ENCODE data around the gene THOC2.

Gene THOC2

GRCh38 chrX:123648028-123648810 is 84.6 kb downstream of the THOC2 start:
- H4K20me1 ChIP-seq (ENCODE audit: insufficient read depth, low read length) = peaks cover 12% of the 10 kb centered on the region

GRCh38 chrX:123647244-123647643 is 85.6 kb downstream of the THOC2 start:
- H3K27ac ChIP-seq (ENCODE audit: low read length) = no peak overlapping the region
- H4K20me1 ChIP-seq (ENCODE audit: insufficient read depth, low read length) = peaks cover 12% of the 10 kb centered on the region
- H3K9ac ChIP-seq (ENCODE audit: low read length) = no peak overlapping the region
- no peak overlapping the region for H3K4me2 ChIP-seq (ENCODE audit: low read length)
- peaks cover 11% of the 10 kb centered on the region for H3K4me1 ChIP-seq (ENCODE audit: low read length)
- no peaks in the 10 kb centered on the region for H3K9me3 ChIP-seq (ENCODE audit: insufficient read depth, low read length)
- no peaks in the 10 kb centered on the region for H3K27me3 ChIP-seq (ENCODE audit: low read depth, low read length)
- no peak overlapping the region for H2AFZ ChIP-seq (ENCODE audit: low read depth, low read length)
- no peaks in the 10 kb centered on the region for H3K36me3 ChIP-seq (replicated peaks; ENCODE audit: low read depth, low read length)
- peaks cover 36% of the 10 kb centered on the region for H3K79me2 ChIP-seq (ENCODE audit: low read length)
- TF ChIP-seq CTCF (IDR thresholded peaks at IDR 0.05; ENCODE audit: low read depth, low read length) (no peak), EZH2phosphoT487 (IDR thresholded peaks at IDR 0.05; ENCODE audit: low read depth) (no peak)
- no peak overlapping the region for H3K4me3 ChIP-seq (ENCODE audit: low read length)

More at GRCh38 chrX:123648028-123648810, 84.6 kb downstream of the THOC2 start:
- Histone ChIP-seq H3K9me3 (ENCODE audit: insufficient read depth, low read length) (no peaks in the 10 kb centered on the region), H3K27ac (ENCODE audit: low read length) (no peak overlapping the region), H3K4me1 (ENCODE audit: low read length) (peaks cover 11% of the 10 kb centered on the region), H3K27me3 (ENCODE audit: low read depth, low read length) (no peaks in the 10 kb centered on the region), H2AFZ (ENCODE audit: low read depth, low read length) (no peak overlapping the region), H3K9ac (ENCODE audit: low read length) (no peak overlapping the region), H3K4me3 (ENCODE audit: low read length) (no peak overlapping the region), H3K79me2 (ENCODE audit: low read length) (peaks cover 42% of the 10 kb centered on the region), H3K4me2 (ENCODE audit: low read length) (peak overlapping the region; percentile 28; the same call in 1 of the 2 replicates), H3K36me3 (replicated peaks; ENCODE audit: low read depth, low read length) (no peaks in the 10 kb centered on the region)
- no peak for TF ChIP-seq CTCF (IDR thresholded peaks at IDR 0.05; ENCODE audit: low read depth, low read length)
- TF ChIP-seq EZH2phosphoT487 (IDR thresholded peaks at IDR 0.05; ENCODE audit: low read depth) = no peak

- Histone ChIP-seq H3K4me3 (ENCODE audit: low read length) (no peak overlapping the region), H3K36me3 (replicated peaks; ENCODE audit: low read depth, low read length) (peaks cover 41% of the 10 kb centered on the region)
Observed at GRCh38 chrX:123629502-123629901, 103.3 kb downstream of the THOC2 start.

More at GRCh38 chrX:123629502-123629901, 103.3 kb downstream of the THOC2 start:
- Histone ChIP-seq H3K4me2 (ENCODE audit: low read length) (no peak overlapping the region), H3K27ac (ENCODE audit: low read length) (no peak overlapping the region), H3K4me1 (ENCODE audit: low read length) (no peaks in the 10 kb centered on the region), H3K27me3 (ENCODE audit: low read depth, low read length) (no peaks in the 10 kb centered on the region), H3K9me3 (ENCODE audit: insufficient read depth, low read length) (no peaks in the 10 kb centered on the region), H3K9ac (ENCODE audit: low read length) (no peak overlapping the region), H3K79me2 (ENCODE audit: low read length) (no peaks in the 10 kb centered on the region), H4K20me1 (ENCODE audit: insufficient read depth, low read length) (no peaks in the 10 kb centered on the region), H2AFZ (ENCODE audit: low read depth, low read length) (no peak overlapping the region)
- TF ChIP-seq EZH2phosphoT487 (IDR thresholded peaks at IDR 0.05; ENCODE audit: low read depth) = no peak
- no peak for TF ChIP-seq CTCF (IDR thresholded peaks at IDR 0.05; ENCODE audit: low read depth, low read length)
